ENCODE data around the gene AGAP1.

DNA sequence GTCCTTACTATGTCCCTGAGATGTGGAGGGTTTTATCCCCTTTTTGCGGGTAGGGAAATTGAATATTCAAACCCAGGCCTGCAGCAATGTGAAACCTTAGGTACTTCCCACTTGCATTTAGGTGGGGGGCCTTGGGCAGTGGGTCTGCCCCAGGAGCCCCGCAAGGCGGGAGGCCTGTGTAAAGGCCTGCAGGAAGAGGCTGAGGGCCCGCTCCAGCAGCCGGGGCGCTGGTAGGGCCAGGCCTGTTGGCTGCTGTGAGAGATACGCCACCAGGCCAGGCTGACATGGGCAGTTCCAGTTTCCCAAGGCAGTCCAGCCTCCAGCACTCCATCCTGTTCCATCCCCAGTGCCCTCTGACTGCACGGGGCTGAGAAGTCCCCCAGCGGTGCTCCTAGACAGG is 610.1 kb downstream of the AGAP1 start:
- TF ChIP-seq, protein P1, sequence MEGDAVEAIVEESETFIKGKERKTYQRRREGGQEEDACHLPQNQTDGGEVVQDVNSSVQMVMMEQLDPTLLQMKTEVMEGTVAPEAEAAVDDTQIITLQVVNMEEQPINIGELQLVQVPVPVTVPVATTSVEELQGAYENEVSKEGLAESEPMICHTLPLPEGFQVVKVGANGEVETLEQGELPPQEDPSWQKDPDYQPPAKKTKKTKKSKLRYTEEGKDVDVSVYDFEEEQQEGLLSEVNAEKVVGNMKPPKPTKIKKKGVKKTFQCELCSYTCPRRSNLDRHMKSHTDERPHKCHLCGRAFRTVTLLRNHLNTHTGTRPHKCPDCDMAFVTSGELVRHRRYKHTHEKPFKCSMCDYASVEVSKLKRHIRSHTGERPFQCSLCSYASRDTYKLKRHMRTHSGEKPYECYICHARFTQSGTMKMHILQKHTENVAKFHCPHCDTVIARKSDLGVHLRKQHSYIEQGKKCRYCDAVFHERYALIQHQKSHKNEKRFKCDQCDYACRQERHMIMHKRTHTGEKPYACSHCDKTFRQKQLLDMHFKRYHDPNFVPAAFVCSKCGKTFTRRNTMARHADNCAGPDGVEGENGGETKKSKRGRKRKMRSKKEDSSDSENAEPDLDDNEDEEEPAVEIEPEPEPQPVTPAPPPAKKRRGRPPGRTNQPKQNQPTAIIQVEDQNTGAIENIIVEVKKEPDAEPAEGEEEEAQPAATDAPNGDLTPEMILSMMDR (conservative IDR thresholded peaks at IDR 0.05; ENCODE audit: low read length) = no peak
- TF ChIP-seq EZH2phosphoT487 (IDR thresholded peaks at IDR 0.05; ENCODE audit: borderline replicate concordance, low read depth, low read length) = no peak

All from OCI-LY7 (cell line).